ENCODE data around the gene GATM.

GRCh38 chr15:45417303-45417950 is 39.1 kb upstream of the GATM start:
- TF ChIP-seq POLR2A (IDR thresholded peaks at IDR 0.05) = no peak
- no peak for TF ChIP-seq CTCF (IDR thresholded peaks at IDR 0.05)

Data from adrenal gland (tissue), 5 donors.